H1 (cell line): ENCODE results near the gene DNER.

ENCODE experiments used
- ATF2 ChIP-seq: IDR thresholded peaks from 2 replicates; pipeline ENCODE4 v1.6.1; 2012; ENCODE audit warnings: low read length, inconsistent platforms
- EGR1 ChIP-seq: IDR thresholded peaks from 2 replicates; pipeline ENCODE4 v1.6.1; 2011; ENCODE audit warnings: low read depth, low read length, borderline replicate concordance
- EP300 ChIP-seq, 2 experiments: IDR thresholded peaks; 1 replicate in 1 of 2; 2 replicates in 1 of 2; pipeline ENCODE4 v1.6.1; 2011 to 2012; ENCODE audit warnings: low read depth in 2 of 2, low read length in 2 of 2, mild to moderate bottlenecking in 2 of 2, borderline replicate concordance in 1 of 2, inconsistent platforms in 1 of 2, moderate library complexity in 1 of 2
- EZH2 ChIP-seq: fragments of 200-600 bp; sonication (generic); IDR thresholded peaks from 2 replicates; pipeline ENCODE4 v1.7.1; 2012; ENCODE audit warnings: low read depth, mild to moderate bottlenecking, moderate library complexity, low read length, inconsistent platforms; ENCODE audit not compliant: severe bottlenecking
- HDAC2 ChIP-seq, 2 experiments: fragments of 300-600 bp in 1 of 2; sonication (generic) in 1 of 2; IDR thresholded peaks; 2 replicates each; pipeline ENCODE4 v1.6.1; 2011 to 2012; ENCODE audit warnings: low read depth in 2 of 2, low read length in 2 of 2, mild to moderate bottlenecking in 2 of 2, moderate library complexity in 2 of 2, borderline replicate concordance in 1 of 2, inconsistent platforms in 1 of 2
- POLR2A ChIP-seq, 2 experiments: IDR thresholded peaks; 1 replicate in 1 of 2; 2 replicates in 1 of 2; pipeline ENCODE4 v1.6.1; 2011; ENCODE audit warnings: low read depth in 2 of 2, low read length in 2 of 2, mild to moderate bottlenecking in 2 of 2; ENCODE audit errors: control extremely low read depth in 1 of 2
- POU5F1 ChIP-seq: IDR thresholded peaks from 2 replicates; pipeline ENCODE4 v1.6.1; 2011; ENCODE audit warnings: low read depth, mild to moderate bottlenecking, low read length, moderate library complexity
- RFX5 ChIP-seq: IDR thresholded peaks from 2 replicates; pipeline ENCODE4 v1.6.1; 2011; ENCODE audit warnings: low read depth, low read length, improper control_type of control experiment, borderline replicate concordance
- SIRT6 ChIP-seq: IDR thresholded peaks from one replicate; pipeline ENCODE4 v1.7.1; 2012; ENCODE audit warnings: low read length, inconsistent platforms
- TEAD4 ChIP-seq: IDR thresholded peaks from 2 replicates; pipeline ENCODE4 v1.6.1; 2012; ENCODE audit warnings: low read depth, low read length, inconsistent platforms, mixed read lengths
- USF2 ChIP-seq: IDR thresholded peaks from 2 replicates; pipeline ENCODE4 v1.6.1; 2011; ENCODE audit warnings: low read length, improper control_type of control experiment
- ZNF274 ChIP-seq: IDR thresholded peaks from 2 replicates; pipeline ENCODE4 v1.7.0; 2012; ENCODE audit warnings: low read length, borderline replicate concordance; ENCODE audit errors: extremely low read depth
- TF ChIP-seq, protein P1 (sequence below), 3 experiments: IDR thresholded peaks; 1 replicate in 2 of 3; 2 replicates in 1 of 3; pipeline versions ENCODE4 v1.5.1 to v1.6.1; 2011; ENCODE audit warnings: low read length in 3 of 3, mild to moderate bottlenecking in 3 of 3, inconsistent platforms in 2 of 3, low read depth in 1 of 3, moderate library complexity in 1 of 3; ENCODE audit not compliant: insufficient read depth in 1 of 3; ENCODE audit errors: control extremely low read depth in 1 of 3

DNA sequence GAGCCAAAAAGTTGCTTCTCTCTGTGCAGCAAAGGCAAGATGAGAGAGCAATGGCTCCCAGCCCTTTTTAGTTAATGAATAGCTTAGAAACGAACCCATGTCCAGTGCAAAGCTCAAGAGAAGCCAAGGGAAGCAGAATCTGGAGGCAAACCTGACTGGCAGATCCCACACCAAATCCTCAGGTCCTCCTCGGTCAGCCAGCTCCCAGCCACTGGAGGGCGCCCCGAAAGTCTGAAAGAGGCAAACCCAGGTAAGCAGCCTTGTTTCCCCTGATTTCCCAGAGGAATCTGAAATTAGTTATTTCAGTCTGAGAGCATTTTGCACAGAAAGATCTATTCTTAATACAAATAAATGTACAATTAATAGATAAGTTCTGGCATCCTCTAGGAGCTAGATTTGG is 372.0 kb downstream of the DNER start:
- TF ChIP-seq POU5F1 (no peak), EZH2 (no peak), TEAD4 (no peak), ZNF274 (no peak), ATF2 (no peak), EP300 (IDR thresholded peaks at IDR 0.05; ENCODE audit: borderline replicate concordance in 1 of 2, low read depth in 2 of 2, low read length in 2 of 2) (no peak), HDAC2 (IDR thresholded peaks at IDR 0.05; ENCODE audit: borderline replicate concordance in 1 of 2, low read depth in 2 of 2, low read length in 2 of 2) (no peak), SIRT6 (no peak), EGR1 (no peak), USF2 (no peak), RFX5 (no peak), POLR2A (IDR thresholded peaks at IDR 0.05; ENCODE audit: control extremely low read depth in 1 of 2, low read depth in 2 of 2, low read length in 2 of 2) (no peak)
- TF ChIP-seq, protein P1, sequence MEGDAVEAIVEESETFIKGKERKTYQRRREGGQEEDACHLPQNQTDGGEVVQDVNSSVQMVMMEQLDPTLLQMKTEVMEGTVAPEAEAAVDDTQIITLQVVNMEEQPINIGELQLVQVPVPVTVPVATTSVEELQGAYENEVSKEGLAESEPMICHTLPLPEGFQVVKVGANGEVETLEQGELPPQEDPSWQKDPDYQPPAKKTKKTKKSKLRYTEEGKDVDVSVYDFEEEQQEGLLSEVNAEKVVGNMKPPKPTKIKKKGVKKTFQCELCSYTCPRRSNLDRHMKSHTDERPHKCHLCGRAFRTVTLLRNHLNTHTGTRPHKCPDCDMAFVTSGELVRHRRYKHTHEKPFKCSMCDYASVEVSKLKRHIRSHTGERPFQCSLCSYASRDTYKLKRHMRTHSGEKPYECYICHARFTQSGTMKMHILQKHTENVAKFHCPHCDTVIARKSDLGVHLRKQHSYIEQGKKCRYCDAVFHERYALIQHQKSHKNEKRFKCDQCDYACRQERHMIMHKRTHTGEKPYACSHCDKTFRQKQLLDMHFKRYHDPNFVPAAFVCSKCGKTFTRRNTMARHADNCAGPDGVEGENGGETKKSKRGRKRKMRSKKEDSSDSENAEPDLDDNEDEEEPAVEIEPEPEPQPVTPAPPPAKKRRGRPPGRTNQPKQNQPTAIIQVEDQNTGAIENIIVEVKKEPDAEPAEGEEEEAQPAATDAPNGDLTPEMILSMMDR (IDR thresholded peaks at IDR 0.05; ENCODE audit: control extremely low read depth in 1 of 3, insufficient read depth in 1 of 3, low read depth in 1 of 3, low read length in 3 of 3) = peak; percentile 84 to 85 (median 84)
